Progenitor cell of endocrine pancreas (in vitro differentiated cells): ENCODE measurements around the gene GSG1L. TPM values are rescaled to one million over a fixed set of nuclear protein-coding genes. Genes with fewer than 3 reads are reported as not detected.
"Not testable (repeated sequence)": the region's sequence is repeated elsewhere in the genome, so short reads cannot be mapped to it uniquely, and the experiment has no call there.

Source experiments
- DNase-seq: peaks from one replicate; pipeline ENCODE4 v3.0.0; 2021; ENCODE audit warnings: low spot score; ENCODE audit not compliant: unreplicated experiment
- H3K27ac Mint-ChIP-seq: 2 replicates; pipeline ENCODE4 v1.8.0; 2021; ENCODE audit warnings: mild to moderate bottlenecking, moderate library complexity, mixed read lengths
- H3K27me3 Mint-ChIP-seq: 2 replicates; pipeline ENCODE4 v1.8.0; 2021; ENCODE audit warnings: mixed read lengths
- H3K36me3 Mint-ChIP-seq: 2 replicates; pipeline ENCODE4 v1.8.0; 2022; ENCODE audit warnings: mixed read lengths; ENCODE audit not compliant: insufficient read depth
- H3K4me1 Mint-ChIP-seq: 2 replicates; pipeline ENCODE4 v1.8.0; 2021; ENCODE audit warnings: low read depth, mixed read lengths
- H3K4me3 Mint-ChIP-seq: 2 replicates; pipeline ENCODE4 v1.8.0; 2021; ENCODE audit warnings: low read depth, mild to moderate bottlenecking, moderate library complexity, mixed read lengths
- H3K9me3 Mint-ChIP-seq: 2 replicates; pipeline ENCODE4 v1.8.0; 2021; ENCODE audit warnings: low read depth, mixed read lengths
- total RNA-seq: library from RNA; stranded (reverse); gene quantifications from 2 replicates; pipeline ENCODE4 v1.2.1, GENCODE V29; 2021
- TF ChIP-seq, protein P1 (sequence below): fragments of 200-600 bp; sonication (generic); IDR thresholded peaks from one replicate; pipeline ENCODE4 v1.5.0; 2021; ENCODE audit warnings: antibody characterized with exemption, mild to moderate bottlenecking; ENCODE audit not compliant: unreplicated experiment

The GSG1L gene
- total RNA-seq, 1 donor from 2014 or later: 0.17 TPM

GRCh38 chr16:27980076-27980775 is 83.3 kb downstream of the GSG1L start:
- Mint-ChIP-seq H3K4me3 (no peak overlapping the region), H3K27ac (no peak overlapping the region), H3K4me1 (no peaks in the 10 kb centered on the region), H3K9me3 (no peaks in the 10 kb centered on the region), H3K36me3 (no peaks in the 10 kb centered on the region), H3K27me3 (peaks cover 44% of the 10 kb centered on the region)
- DNase-seq: no peak
- TF ChIP-seq, protein P1, sequence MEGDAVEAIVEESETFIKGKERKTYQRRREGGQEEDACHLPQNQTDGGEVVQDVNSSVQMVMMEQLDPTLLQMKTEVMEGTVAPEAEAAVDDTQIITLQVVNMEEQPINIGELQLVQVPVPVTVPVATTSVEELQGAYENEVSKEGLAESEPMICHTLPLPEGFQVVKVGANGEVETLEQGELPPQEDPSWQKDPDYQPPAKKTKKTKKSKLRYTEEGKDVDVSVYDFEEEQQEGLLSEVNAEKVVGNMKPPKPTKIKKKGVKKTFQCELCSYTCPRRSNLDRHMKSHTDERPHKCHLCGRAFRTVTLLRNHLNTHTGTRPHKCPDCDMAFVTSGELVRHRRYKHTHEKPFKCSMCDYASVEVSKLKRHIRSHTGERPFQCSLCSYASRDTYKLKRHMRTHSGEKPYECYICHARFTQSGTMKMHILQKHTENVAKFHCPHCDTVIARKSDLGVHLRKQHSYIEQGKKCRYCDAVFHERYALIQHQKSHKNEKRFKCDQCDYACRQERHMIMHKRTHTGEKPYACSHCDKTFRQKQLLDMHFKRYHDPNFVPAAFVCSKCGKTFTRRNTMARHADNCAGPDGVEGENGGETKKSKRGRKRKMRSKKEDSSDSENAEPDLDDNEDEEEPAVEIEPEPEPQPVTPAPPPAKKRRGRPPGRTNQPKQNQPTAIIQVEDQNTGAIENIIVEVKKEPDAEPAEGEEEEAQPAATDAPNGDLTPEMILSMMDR: no peak

DNA sequence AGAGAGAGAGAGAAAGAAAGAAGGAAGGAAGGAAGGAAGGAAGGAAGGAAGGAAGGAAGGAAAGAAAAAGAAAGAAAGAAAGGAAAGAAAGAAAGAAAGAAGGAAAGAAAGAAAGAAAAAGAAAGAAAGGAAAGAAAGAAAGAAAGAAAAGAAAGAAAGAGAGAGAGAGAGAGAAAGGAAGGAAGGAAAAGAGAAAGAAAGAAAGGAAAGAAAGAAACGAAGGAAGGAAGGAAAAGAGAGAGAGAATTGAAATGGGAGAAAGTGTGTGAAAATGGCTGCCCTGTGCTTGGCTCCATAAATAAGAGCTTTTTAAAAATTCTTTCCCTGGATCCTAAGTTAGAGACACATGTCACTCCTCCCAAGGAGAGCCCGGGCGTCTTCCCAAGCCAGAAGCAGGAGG is 83.8 kb downstream of the GSG1L start:
- not testable (repeated sequence) for H3K27ac Mint-ChIP-seq, H3K36me3 Mint-ChIP-seq, H3K4me1 Mint-ChIP-seq, DNase-seq, H3K9me3 Mint-ChIP-seq, H3K4me3 Mint-ChIP-seq
- H3K27me3 Mint-ChIP-seq: peaks cover 44% of the 10 kb centered on the region

DNA sequence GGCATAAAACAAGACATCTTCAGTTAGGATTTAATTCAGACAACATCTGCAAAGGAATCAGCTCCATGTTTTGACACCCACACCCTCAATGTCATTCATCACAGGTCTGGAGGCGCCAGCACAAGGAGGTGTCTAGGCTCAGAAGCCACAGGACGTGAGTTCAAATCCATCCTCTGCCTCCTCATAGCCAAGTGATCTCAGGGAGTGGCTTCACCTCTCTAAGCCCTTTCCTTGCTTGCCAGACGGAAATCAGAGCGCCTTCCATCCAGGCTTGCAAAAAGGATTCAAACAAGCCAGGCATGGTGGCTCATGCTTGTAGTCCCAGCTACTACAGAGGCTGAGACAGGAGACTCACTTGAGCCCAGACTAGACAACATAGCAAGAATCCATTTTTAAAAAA is 84.6 kb downstream of the GSG1L start:
- TF ChIP-seq, protein P1: no peak
- no peaks in the 10 kb centered on the region for H3K4me1 Mint-ChIP-seq

DNA sequence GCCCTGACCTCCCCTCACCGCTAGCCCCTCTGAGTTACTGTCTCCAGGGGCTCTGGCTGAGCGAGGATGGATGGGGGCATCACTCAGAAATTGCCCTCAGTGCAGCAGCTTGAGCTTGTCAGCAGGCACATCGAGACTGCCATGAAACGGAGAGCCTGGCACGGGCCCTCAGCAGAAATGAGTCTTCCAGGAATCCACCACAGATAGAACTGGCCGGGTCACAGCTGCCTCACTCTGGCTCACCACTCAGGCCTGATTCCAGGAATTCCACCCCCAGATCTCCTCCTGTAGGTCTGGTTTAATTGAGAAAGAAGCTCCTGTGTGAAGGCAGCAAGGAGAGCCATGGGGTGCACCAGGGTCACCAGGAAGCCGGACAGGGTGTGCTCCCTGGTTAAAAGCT is 85.5 kb downstream of the GSG1L start:
- H3K36me3 Mint-ChIP-seq: no peaks in the 10 kb centered on the region

More for the DNA sequence above, 84.6 kb downstream of the GSG1L start:
- Mint-ChIP-seq H3K27ac (no peak overlapping the region), H3K36me3 (no peaks in the 10 kb centered on the region), H3K9me3 (no peaks in the 10 kb centered on the region), H3K27me3 (peaks cover 46% of the 10 kb centered on the region), H3K4me3 (no peak overlapping the region)
- DNase-seq: no peak

DNA sequence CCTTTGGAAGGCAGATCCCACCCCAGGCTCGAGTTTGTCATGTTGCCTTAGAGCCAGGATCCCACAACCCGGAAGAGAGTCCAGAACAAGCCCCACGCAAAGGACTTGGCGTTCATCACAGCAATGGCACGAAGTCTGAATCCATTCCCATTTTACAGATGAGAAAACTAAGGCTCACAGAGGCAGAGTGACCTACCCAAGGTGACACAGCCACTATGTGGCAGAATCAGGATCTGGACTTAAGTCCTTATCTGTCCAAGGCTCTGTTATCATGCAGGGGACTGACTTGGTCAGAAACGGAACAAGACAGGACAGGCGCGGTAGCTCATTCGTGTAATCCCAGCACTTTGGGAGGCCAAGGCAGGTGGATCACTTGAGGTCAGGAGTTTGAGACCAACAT is 86.5 kb downstream of the GSG1L start:
- no peaks in the 10 kb centered on the region for H3K4me1 Mint-ChIP-seq
- no peaks in the 10 kb centered on the region for H3K9me3 Mint-ChIP-seq
- TF ChIP-seq, protein P1: no peak
- H3K27me3 Mint-ChIP-seq: peaks cover 47% of the 10 kb centered on the region
- DNase-seq: no peak
- H3K4me3 Mint-ChIP-seq: no peak overlapping the region
- no peak overlapping the region for H3K27ac Mint-ChIP-seq
- no peaks in the 10 kb centered on the region for H3K36me3 Mint-ChIP-seq

More for the DNA sequence above, 85.5 kb downstream of the GSG1L start:
- H3K27me3 Mint-ChIP-seq: peaks cover 46% of the 10 kb centered on the region
- DNase-seq: no peak
- H3K4me3 Mint-ChIP-seq: no peak overlapping the region
- H3K4me1 Mint-ChIP-seq: no peaks in the 10 kb centered on the region
- TF ChIP-seq, protein P1: no peak
- H3K9me3 Mint-ChIP-seq: no peaks in the 10 kb centered on the region
- H3K27ac Mint-ChIP-seq: no peak overlapping the region

DNA sequence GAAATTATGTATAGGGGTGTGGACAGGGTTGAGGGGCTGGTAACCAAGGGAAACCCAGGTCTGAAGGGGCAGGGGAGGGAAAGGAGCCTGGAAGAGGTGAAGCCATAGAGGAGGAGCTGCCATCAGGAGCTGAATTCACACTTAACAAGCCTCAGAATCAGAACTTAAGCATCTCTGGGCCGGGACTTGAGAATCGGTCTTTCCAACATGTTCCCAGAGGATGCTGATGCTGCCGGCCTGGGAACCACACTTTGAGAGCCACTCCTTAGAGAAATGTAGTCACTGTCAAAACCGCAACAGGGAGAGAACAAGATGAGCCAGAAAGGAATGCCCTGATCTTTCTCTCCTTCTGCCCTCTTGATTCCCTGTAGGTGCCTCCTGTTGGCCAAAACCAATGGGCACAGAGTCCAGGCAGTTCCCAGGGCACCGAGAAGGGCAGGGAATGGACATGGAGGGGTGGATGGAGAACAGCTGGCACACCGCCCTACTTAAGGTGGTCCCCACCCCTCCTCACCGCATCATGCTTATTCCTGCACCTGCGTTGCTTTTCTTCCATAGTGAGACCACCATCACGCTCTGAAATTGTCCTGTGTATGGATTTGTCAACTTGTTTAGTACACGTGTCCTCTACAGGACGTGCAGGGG is 88.5 kb downstream of the GSG1L start:
- Mint-ChIP-seq H3K4me3 (no peak overlapping the region), H3K27me3 (peaks cover 45% of the 10 kb centered on the region), H3K36me3 (no peaks in the 10 kb centered on the region), H3K27ac (no peak overlapping the region), H3K9me3 (no peaks in the 10 kb centered on the region), H3K4me1 (no peaks in the 10 kb centered on the region)
- no peak for DNase-seq
- TF ChIP-seq, protein P1: no peak
